Choroid plexus epithelial cell (primary cell): Measurements from ENCODE around the gene NT5DC1.

Experiments
- DNase-seq: peaks from one replicate; pipeline ENCODE4 v3.0.0-alpha.2; 2010; ENCODE audit warnings: low read depth
- H3K4me3 ChIP-seq: 2 replicates; pipeline ENCODE4 v1.5.1; 2011; ENCODE audit warnings: low read depth, mild to moderate bottlenecking, control low read depth, low read length, moderate library complexity
- CTCF ChIP-seq: conservative IDR thresholded peaks from 2 replicates; pipeline ENCODE4 v1.5.1; 2011; ENCODE audit warnings: low read depth, mild to moderate bottlenecking, control low read depth, inconsistent platforms, low read length, moderate library complexity

The NT5DC1 gene

GRCh38 chr6:116218172-116218633 is 117.5 kb downstream of the NT5DC1 start:
- no peak overlapping the region for H3K4me3 ChIP-seq
- peak; percentile 49 for DNase-seq
- TF ChIP-seq CTCF = peak; percentile 37

- H3K4me3 ChIP-seq = no peak overlapping the region
- no peak for TF ChIP-seq CTCF
- DNase-seq = no peak
Measured at GRCh38 chr6:116218866-116219265, 118.2 kb downstream of the NT5DC1 start.

GRCh38 chr6:116221067-116221466 is 120.4 kb downstream of the NT5DC1 start:
- peak; percentile 38 for DNase-seq

GRCh38 chr6:116221911-116222310 is 121.3 kb downstream of the NT5DC1 start:
- DNase-seq = no peak
- TF ChIP-seq CTCF = no peak
- H3K4me3 ChIP-seq = no peak overlapping the region

More at GRCh38 chr6:116221067-116221466, 120.4 kb downstream of the NT5DC1 start:
- H3K4me3 ChIP-seq = no peak overlapping the region
- TF ChIP-seq CTCF = no peak

- TF ChIP-seq CTCF = no peak
- DNase-seq = no peak
- no peak overlapping the region for H3K4me3 ChIP-seq
Measured at GRCh38 chr6:116223355-116223754, 122.7 kb downstream of the NT5DC1 start.

GRCh38 chr6:116229287-116229913 is 128.7 kb downstream of the NT5DC1 start:
- H3K4me3 ChIP-seq = peak overlapping the region; percentile 50
- DNase-seq = peak; percentile 97
- TF ChIP-seq CTCF = no peak

- no peak for DNase-seq
- TF ChIP-seq CTCF = no peak
- no peak overlapping the region for H3K4me3 ChIP-seq
Measured at GRCh38 chr6:116234689-116235088, 134.0 kb downstream of the NT5DC1 start.
